Measurements from ENCODE around the gene MT1F.

MT1F gene

GRCh38 chr16:56700195-56700594 is 42.4 kb downstream of the MT1F start:
- no peak for DNase-seq (ENCODE audit: low read depth in 2 of 2)

GRCh38 chr16:56700631-56701030 is 42.9 kb downstream of the MT1F start:
- DNase-seq (ENCODE audit: low read depth in 2 of 2): no peak

- DNase-seq (ENCODE audit: low read depth in 2 of 2): no peak
Observed at GRCh38 chr16:56701534-56701933, 43.8 kb downstream of the MT1F start.

GRCh38 chr16:56702836-56703235 is 45.1 kb downstream of the MT1F start:
- no peak for DNase-seq (ENCODE audit: low read depth in 2 of 2)

Data from stimulated activated CD4-positive, alpha-beta T cell treated with anti-CD3 and anti-CD28 coated beads, Interleukin-4, amount 100 ng/mL, for 48 hours (primary cell).